Non-pigmented ciliary epithelial cell (primary cell): Measurements from ENCODE around the gene PACSIN2.
"Not testable (repeated sequence)": the region's sequence is repeated elsewhere in the genome, so short reads cannot be mapped to it uniquely, and the experiment has no call there.

ENCODE experiments used
- DNase-seq: peaks from one replicate; pipeline ENCODE4 v3.0.0-alpha.2; 2010; ENCODE audit warnings: low read depth

PACSIN2 gene

GRCh38 chr22:43011079-43011478, 3.9 kb downstream of the PACSIN2 start:
- DNase-seq: no peak

GRCh38 chr22:43009444-43009843, 5.5 kb downstream of the PACSIN2 start:
- DNase-seq: no peak

- DNase-seq: no peak
Measured at GRCh38 chr22:43008921-43009320, 6.0 kb downstream of the PACSIN2 start.

- DNase-seq: no peak
Measured at GRCh38 chr22:43008509-43008908, 6.4 kb downstream of the PACSIN2 start.

GRCh38 chr22:43007519-43008102, 7.3 kb downstream of the PACSIN2 start:
- DNase-seq: no peak

- DNase-seq: no peak
Measured at GRCh38 chr22:43006753-43007152, 8.2 kb downstream of the PACSIN2 start.

GRCh38 chr22:43006016-43006505, 8.9 kb downstream of the PACSIN2 start:
- no peak for DNase-seq

- no peak for DNase-seq
Measured at GRCh38 chr22:43005106-43005505, 9.8 kb downstream of the PACSIN2 start.

- no peak for DNase-seq
Measured at GRCh38 chr22:43004362-43005035, 10.4 kb downstream of the PACSIN2 start.

- DNase-seq: peak; percentile 74
Measured at GRCh38 chr22:43002202-43002586, 12.8 kb downstream of the PACSIN2 start.

GRCh38 chr22:43001271-43002201, 13.4 kb downstream of the PACSIN2 start:
- no peak for DNase-seq

GRCh38 chr22:43000441-43001175, 14.3 kb downstream of the PACSIN2 start:
- no peak for DNase-seq

- no peak for DNase-seq
Measured at GRCh38 chr22:42997582-42998090, 17.3 kb downstream of the PACSIN2 start.

- DNase-seq: no peak
Measured at GRCh38 chr22:42996646-42997365, 18.1 kb downstream of the PACSIN2 start.

- not testable (repeated sequence) for DNase-seq
Measured at GRCh38 chr22:42995654-42996053, 19.3 kb downstream of the PACSIN2 start.

GRCh38 chr22:42994917-42995562, 19.9 kb downstream of the PACSIN2 start:
- DNase-seq: no peak

- DNase-seq: no peak
Measured at GRCh38 chr22:42994276-42994916, 20.6 kb downstream of the PACSIN2 start.

- DNase-seq: no peak
Measured at GRCh38 chr22:42993651-42994275, 21.2 kb downstream of the PACSIN2 start.

- DNase-seq: no peak
Measured at GRCh38 chr22:42992886-42993479, 22.0 kb downstream of the PACSIN2 start.
